Lower leg skin (tissue), 4 donors: ENCODE measurements around the gene TKTL1. TPM values are rescaled to one million over a fixed set of nuclear protein-coding genes. Genes with fewer than 3 reads are reported as not detected.

Experiments
- DNase-seq, 2 donors: peaks; one replicate each; pipeline ENCODE4 v3.0.0-alpha.2; 2019; ENCODE audit warnings: low spot score in 2 of 2
- H3K4me3 ChIP-seq: fragments of 200-600 bp; sonication (generic); 2 replicates; pipeline ENCODE4 v1.5.1; 2017; ENCODE audit warnings: mild to moderate bottlenecking, low read depth; ENCODE audit not compliant: poor library complexity, severe bottlenecking
- CTCF ChIP-seq, 3 donors: fragments of 450-650 bp; IDR thresholded peaks; one replicate each; pipeline ENCODE4 v1.5.1; 2016; ENCODE audit warnings: antibody characterized with exemption in 3 of 3, mild to moderate bottlenecking in 3 of 3, moderate library complexity in 2 of 3
- POLR2A ChIP-seq, 2 donors: fragments of 450-650 bp; IDR thresholded peaks; one replicate each; pipeline ENCODE4 v1.6.1; 2016 to 2017; ENCODE audit warnings: antibody characterized with exemption in 2 of 2, mild to moderate bottlenecking in 1 of 2, moderate library complexity in 1 of 2
- WGBS, 2 donors: methylation state at CpG; one replicate each; pipeline ENCODE4 v1.1.5; 2018; 5-methylcytosine and 5-hydroxymethylcytosine counted together
- intact Hi-C: fragments of 100-400 bp; cut with DNase I; formaldehyde crosslinking; loops from one replicate; pipeline ENCODE4 v1.15.0; 2023; ENCODE audit warnings: low total_unique reads
- total RNA-seq, 4 donors: library from RNA; depleted of rRNA; stranded (reverse); fragments of >200 nt; gene quantifications; one replicate each; pipeline ENCODE4 v1.1.0, GENCODE V29; 2016

Gene TKTL1
- total RNA-seq, 4 donors from 2014 or later: 0.42 to 1.1 (median 0.46) TPM; not detected in 1

- DNase-seq: no peak
- no peak for TF ChIP-seq CTCF (IDR thresholded peaks at IDR 0.05)
- no peak for TF ChIP-seq POLR2A (IDR thresholded peaks at IDR 0.05)
- WGBS, 2 donors: 64 to 90% methylated on average over 7 to 10 of the region's 10 CpGs
- intact Hi-C loops: no loop called here
- H3K4me3 ChIP-seq: no peak overlapping the region
These were observed 9.3 kb downstream of the TKTL1 start for GRCh38 chrX:154304846-154305245.

- 78 to 83% methylated on average over 11 of the region's 11 CpGs for WGBS, 2 donors
- no peak for TF ChIP-seq POLR2A (IDR thresholded peaks at IDR 0.05)
- TF ChIP-seq CTCF (IDR thresholded peaks at IDR 0.05): no peak
- DNase-seq: no peak
- intact Hi-C loops: no loop called here
- no peak overlapping the region for H3K4me3 ChIP-seq
These were observed 10.1 kb downstream of the TKTL1 start for GRCh38 chrX:154305541-154306205.

- WGBS, 2 donors: 67 to 78% methylated on average over 6 of the region's 6 CpGs
- intact Hi-C loops: no loop called here
- no peak for DNase-seq
- TF ChIP-seq POLR2A (IDR thresholded peaks at IDR 0.05) (no peak), CTCF (IDR thresholded peaks at IDR 0.05) (no peak)
- no peak overlapping the region for H3K4me3 ChIP-seq
These were observed 11.6 kb downstream of the TKTL1 start for GRCh38 chrX:154307202-154307601.

- 51 to 57% methylated on average over 9 of the region's 9 CpGs for WGBS, 2 donors
- no peak overlapping the region for H3K4me3 ChIP-seq
- TF ChIP-seq CTCF (IDR thresholded peaks at IDR 0.05) (no peak), POLR2A (IDR thresholded peaks at IDR 0.05) (no peak)
- peak; percentile 49 to 92 for DNase-seq
- intact Hi-C loops: no loop called here
These were observed 12.7 kb downstream of the TKTL1 start for GRCh38 chrX:154308108-154308946.

- no peak overlapping the region for H3K4me3 ChIP-seq
- intact Hi-C loops: no loop called here
- TF ChIP-seq CTCF (IDR thresholded peaks at IDR 0.05): no peak
- no peak for TF ChIP-seq POLR2A (IDR thresholded peaks at IDR 0.05)
- 78 to 89% methylated on average over 7 to 16 of the region's 16 CpGs for WGBS, 2 donors
- no peak for DNase-seq
These were observed 13.6 kb downstream of the TKTL1 start for GRCh38 chrX:154309041-154309775.
